HG02870 (cell line): ENCODE results near the gene TOMM40.
"Not testable (repeated sequence)": the region's sequence is repeated elsewhere in the genome, so short reads cannot be mapped to it uniquely, and the experiment has no call there.

Experiments used
- ATAC-seq: cut with Tn5 transposase; IDR thresholded peaks from one replicate; pipeline ENCODE4 v1.9.1; 2021; ENCODE audit warnings: mild to moderate bottlenecking, moderate library complexity; ENCODE audit not compliant: unreplicated experiment

The TOMM40 gene

DNA sequence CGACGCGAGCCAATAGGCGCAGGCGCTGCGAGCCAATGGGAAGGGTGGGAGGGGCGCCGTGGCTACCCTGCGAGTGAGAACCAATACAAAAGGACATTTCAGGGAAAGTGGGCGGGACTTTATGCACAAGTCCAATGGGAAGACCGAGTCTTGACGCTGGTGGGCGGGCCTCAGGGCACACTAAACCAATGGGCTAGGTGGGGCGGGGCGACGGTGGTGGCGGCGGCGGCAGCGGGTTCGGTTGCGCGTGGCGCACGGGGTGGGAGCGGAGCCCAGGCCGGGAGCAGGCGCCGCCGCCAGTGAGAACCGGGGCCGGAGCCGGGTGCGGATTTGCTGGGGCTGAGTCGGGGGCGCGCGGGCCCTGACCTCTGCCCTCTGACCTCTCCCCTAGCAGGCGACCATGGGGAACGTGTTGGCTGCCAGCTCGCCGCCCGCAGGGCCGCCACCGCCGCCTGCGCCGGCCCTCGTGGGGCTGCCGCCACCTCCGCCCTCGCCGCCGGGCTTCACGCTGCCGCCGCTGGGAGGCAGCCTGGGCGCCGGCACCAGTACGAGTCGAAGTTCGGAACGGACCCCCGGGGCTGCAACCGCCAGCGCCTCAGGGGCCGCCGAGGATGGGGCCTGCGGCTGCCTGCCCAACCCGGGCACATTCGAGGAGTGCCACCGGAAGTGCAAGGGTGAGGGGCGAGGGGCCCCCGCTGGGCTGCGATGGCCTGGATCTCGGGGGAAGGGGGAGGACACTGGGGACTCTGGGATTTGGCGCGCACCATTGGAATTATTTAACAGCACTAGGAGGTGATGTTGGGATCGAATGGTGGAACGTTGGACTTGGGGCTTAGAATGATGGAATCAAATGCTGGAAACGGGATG is at the start of gene TOMM40:
TOMM40 (plus strand) TSS at position 239 of the 867 bp plus-strand sequence; CDS start at position 401, 162 bp downstream.
- peak; percentile 64 for ATAC-seq

DNA sequence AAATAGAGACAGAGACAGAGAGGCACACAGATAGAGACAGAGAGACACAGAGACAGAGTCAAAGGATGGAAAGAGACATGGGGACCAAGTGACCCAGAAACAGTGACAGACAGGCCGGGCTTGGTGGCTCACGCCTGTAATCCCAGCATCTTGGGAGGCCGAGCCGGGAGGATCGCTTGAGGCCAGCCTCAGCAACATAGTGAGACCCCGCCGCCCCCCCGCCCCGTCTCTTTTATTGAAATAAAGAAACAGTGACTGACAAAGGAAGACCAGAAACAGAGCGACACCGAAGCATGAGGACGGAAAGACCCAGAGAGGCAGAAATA is 45.8 kb upstream of the TOMM40 start:
- ATAC-seq: no peak

DNA sequence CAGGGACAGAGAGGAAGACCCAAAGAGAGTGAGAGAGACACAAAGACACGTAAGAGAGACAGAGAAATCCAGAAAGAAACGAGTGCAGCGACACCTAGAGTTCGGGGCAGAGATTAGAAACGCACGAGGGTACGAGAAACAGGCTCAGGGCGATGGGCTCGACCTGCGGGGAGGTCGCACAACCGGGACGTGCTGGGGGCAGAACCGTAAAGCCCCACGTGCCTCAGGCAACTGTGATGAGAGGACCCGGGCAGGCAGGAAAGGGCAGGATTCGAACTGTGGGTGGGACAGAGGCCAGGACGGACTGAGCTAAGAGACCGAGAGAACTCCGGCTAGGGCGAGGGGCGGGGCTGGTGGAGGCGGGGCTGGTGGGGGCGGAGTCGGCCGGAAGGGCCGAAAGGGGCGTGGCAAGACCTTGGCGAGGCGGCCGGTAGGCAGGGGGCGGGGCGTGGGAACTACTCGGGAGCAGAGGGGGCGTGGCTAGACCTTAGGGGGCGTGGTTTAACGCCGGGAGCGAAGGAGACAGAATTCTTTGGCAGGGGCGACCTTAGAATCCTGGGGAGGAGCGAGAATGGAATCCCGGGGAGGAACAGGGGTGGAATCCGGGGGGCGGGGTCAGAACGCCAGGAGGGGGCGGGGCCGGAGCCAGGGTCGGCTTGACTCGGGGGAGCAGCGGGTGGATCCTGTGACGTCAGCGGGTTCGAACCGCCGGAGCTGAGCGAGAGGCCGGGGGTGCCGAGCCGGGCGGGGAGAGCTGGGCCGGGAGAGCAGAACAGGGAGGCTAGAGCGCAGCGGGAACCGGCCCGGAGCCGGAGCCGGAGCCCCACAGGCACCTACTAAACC is 45.2 kb upstream of the TOMM40 start, which contains the start of gene NECTIN2:
NECTIN2 (plus strand) TSS at position 686 of the 843 bp plus-strand sequence. CDS start 229 bp downstream, outside the sequence.
- ATAC-seq: no peak

DNA sequence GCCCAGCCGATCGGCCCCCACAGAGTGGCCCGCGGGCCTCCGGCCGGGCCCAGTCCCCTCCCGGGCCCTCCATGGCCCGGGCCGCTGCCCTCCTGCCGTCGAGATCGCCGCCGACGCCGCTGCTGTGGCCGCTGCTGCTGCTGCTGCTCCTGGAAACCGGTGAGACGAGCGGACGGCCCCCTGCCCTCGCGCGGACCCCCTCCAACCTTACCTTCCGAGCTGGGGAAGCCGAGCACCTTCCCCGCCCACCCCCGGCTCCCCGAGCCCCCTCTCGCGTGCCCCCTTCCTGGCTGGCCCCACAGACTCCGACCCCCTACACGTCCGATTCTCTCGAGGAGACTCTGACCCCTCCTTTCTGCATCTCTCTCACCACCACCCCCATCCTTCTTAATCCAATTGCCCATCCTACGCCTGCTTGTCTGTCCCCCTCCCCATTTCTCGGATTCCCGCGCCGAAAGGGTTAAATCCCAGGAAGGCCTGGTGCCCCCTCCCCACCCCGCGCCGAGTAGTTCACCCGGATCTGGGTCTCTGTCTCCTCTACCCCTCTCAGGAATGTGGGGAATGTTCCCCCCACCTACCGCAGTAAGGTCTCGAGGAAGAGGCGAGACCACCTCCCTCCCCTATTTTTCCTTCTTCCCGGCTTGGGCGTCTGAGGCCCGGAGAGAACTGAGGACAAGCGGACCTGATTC is 44.5 kb upstream of the TOMM40 start:
- no peak for ATAC-seq

DNA sequence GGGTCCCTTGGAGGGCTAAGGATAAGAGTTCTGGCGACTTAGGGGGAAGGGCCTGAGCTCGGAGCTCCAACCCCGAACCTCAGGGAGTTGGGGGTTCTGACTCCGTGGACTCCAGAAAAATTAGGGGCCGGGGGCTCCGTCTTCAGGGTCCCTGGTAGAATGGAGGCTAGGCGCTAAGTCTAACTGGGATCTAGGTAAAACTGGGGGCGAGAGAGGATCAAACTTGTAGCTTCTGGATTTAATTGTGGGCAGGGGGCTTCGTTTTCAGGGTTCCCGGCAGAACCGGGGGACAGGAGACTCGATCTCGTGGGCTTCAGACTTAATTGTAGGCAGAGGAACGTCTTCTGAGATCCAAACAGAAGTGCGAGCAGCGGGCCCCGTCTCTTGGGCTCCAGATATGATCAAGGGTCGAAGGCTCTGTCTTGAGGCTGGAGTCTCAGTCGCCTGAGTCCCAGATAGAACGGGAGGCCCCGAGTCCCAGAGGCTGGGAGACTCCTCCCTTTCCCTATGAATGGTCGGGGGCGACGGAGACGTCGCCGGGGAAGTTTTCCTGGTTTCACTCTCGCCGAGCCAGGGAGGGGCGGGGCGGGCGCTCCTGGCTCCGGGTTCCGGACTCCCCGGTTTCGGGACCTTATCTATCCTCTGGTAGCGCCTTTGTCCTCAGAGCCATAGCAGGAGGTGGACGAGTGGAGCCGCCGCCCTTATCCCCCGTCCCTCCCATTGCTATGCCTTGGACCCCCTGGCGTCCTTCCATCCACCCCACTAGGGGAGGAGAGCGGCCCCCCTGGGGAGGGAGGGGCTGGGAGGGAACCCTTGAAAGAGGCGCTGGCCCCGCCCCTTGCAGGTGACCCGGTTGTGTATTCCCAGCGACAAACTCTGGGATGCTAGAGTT is 43.7 kb upstream of the TOMM40 start:
- no peak for ATAC-seq

DNA sequence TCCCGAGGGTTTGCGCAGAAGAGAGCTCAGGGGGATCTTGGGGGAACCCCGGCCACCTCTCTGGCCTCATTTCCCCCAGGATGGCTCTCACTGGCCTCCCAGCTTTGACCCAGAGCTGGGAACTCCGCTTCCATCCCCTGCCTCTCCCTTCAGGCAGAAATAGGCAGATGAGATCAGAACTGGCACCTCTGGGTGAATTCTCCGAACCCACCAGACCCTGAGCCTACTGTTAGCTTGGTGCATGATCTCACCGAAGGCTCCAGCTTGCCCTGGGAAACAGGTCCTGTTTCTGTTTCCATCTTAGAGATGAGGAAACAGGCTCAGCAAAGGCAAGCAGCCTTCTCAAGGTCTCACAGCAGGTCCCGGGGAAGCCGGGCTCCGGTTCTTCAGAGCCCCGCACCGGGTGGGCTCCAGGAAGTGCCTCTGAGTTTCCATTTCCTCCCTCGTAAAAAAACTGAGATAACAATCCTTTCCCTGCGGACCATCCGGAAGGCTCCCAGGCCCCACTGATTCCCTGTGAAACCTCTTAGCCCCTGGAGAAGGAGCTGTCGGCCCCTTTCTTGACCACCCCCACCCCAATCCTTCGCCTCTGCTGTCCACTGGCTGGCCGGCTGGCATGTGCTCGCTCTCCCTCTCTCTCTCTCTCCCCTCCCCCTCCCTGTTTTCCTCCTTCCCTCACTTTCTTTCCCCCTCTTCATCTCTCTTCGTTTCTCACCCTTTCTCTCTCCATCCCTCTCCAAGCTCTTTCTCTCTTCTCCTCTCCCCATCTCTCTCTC is 42.8 kb upstream of the TOMM40 start:
- no peak for ATAC-seq

DNA sequence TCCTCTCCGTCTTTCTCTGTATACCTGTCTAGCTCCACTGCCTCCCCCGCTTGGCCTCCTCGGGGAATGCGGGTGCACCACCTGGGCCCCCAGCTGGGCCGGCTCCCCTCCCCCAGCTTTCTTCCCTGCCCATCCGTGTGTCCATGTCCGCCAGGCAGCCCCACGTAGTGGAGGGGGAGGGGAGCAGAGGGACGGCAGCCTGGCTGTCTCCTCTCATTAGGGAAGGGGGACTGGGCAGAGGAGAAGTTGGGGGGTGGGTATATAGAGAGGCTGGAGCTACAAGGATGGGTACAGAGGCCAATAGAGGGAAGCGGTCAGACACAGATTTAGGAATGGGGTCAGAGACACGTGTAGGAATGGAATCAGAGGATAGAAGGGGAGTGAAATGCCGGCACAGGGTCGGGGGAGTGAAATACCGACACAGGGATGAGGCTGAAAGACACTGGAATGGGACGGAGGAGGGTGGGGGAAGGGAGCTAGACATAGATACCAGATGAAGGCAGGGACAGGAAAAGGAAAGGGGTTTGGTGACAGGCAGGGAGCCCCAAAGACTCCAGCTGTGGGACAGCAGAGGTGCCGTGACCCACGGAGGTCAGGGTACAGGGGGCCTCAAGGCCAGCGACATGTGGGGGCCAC is 42.1 kb upstream of the TOMM40 start:
- no peak for ATAC-seq

DNA sequence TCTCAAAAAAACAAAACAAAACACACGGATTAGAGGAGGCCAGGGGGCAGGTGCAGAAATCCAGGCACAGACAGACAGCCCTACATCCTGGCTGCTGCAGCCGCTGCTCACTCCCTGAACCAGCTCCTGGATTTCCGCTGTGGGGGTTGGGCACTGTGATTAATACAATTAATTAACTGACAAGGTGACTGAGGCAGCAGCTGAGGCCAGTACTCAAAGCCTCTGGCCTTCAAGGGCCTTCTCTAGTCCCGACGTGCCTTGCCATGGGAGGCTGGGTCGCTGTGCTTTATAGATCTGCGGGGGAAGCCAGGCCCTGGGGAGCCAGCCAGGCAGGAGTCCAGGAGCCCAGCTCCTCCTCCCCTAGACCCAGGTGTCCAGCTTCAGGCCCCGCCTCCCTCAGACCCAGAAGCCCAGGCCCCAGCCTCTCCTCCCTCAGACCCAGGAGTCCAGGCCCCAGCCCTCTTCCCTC is 40.4 kb upstream of the TOMM40 start:
- ATAC-seq: no peak

DNA sequence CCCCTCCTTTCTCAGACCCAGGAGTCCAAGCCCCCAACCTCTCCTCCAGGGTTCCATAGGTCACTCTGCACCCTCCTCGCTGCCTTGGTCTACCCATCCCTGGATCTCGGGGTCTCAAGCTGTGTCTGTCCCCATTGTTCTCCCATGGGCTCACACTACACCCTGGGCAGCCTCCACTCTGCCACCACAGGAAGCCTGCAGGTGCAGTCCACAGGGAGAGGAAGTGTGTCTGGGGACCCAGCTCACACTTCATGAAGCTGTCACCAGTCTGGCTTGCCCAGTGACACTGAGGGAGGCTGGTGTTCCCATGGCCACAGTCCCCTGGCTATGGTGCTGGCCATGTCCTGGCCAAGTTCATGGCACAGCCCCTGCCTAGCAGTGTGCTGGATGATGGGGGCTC is 39.6 kb upstream of the TOMM40 start:
- ATAC-seq: no peak

DNA sequence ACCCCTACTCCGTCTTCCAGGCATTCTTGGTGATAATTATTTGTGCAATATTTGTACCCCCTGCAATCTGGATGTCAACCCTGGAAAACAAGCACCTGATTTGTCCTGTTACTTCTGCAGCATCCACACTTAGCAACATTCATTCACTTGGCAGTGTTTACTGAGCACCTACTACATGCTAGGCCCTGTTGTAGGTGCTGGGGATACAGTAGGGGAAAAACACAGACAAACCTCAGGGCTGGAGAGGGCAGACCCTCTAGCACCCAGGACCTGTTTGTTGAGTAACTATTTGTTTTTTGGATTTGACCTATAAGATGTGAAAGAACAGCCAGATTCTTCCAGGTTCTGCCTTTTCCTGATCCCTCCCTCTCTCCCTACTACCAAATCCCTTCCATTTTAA is 35.4 kb upstream of the TOMM40 start:
- no peak for ATAC-seq

DNA sequence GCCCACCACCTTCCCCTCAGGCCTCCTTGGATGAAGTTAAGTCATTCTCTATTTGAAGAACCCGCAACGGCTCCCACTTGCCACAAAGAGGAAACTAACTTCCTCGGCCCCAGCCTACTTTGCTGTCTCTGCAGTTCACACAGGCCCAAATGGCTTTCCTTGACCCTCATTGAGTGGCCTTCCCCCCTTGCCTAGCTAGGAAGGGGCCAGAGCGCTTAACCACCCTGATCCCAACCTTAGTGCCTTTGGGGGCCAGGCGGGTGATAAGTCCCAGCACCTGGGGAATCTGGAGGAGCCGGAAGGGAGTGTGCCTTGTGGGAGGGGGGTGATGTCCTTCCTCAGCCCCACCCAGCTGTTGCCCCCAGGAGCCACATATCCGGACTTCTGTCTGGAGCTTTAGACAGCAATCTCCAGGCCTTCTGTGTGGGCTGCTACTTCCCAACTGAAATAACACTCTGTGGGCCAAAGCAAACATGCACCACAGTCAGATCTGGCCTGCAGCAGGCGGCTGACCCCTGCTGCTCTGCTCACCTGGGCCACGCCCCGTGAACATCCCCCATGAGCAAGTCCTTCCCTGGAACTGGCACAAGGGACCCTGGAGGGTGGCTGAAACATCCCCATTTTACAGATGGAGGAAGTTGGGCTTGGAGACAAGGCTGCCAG is 34.5 kb upstream of the TOMM40 start:
- no peak for ATAC-seq

DNA sequence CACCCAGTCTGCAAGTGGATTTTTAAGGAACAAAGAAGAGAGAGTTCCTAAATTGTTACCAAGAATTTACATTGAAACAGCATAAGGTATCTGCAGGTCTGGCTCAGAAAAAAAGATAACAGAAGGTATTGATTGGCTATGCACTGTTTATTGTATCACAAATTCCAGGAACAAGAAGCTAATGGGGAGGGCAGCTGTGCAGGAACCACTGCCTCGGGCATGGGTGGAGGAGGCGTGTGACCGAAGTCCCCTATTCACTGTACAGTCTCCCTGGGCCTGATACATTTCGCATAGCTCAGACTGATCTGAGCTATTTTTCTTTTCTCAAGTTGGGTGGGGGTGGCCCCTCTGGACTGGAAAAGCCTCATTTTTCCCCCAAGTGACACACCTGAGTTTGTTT is 33.2 kb upstream of the TOMM40 start:
- ATAC-seq: no peak

DNA sequence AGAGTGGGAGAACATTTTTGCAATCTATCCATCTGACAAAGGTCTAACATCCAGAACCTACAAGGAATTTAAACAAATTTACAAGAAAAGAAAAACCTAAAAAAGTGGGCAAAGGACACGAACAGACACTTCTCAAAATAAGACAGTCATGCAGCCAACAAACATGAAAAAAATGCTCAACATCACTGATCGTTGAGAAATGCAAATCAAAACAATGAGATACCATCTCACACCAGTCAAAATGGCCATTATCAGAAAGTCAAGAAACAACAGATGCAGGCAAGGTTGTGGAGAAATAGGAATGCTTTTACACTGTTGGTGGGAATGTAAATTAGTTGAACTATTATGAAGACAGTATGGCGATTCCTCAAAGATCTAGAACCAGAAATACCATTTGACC is 29.5 kb upstream of the TOMM40 start:
- not testable (repeated sequence) for ATAC-seq

DNA sequence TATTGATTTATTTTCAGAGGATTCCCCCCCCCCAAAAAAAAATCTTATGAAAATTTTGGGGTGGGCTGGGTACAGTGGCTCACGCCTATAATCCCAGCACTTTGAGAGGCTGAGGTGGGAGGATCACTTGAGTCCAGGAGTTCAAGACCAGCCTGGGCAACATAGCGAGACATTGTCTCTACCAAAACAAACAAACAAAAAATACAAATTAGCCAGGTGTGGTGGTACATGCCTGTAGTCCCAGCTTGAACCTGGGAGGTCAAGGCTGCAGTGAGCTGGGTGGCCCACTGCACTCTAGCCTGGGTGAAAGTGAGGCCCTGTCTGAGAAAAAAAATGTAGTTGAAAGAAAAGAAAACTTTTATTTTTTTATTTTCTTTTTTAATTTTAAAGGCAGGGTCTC is 27.1 kb upstream of the TOMM40 start:
- no peak for ATAC-seq

DNA sequence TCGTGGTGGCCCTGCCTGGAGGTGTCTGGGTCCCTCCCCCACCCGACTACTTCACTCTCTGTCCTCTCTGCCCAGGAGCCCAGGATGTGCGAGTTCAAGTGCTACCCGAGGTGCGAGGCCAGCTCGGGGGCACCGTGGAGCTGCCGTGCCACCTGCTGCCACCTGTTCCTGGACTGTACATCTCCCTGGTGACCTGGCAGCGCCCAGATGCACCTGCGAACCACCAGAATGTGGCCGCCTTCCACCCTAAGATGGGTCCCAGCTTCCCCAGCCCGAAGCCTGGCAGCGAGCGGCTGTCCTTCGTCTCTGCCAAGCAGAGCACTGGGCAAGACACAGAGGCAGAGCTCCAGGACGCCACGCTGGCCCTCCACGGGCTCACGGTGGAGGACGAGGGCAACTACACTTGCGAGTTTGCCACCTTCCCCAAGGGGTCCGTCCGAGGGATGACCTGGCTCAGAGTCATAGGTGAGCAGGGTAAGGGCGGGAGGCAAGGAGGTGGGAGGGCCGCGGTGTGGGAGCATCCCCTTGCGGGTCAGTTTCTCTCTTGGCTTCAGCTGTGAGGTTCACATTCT is 25.8 kb upstream of the TOMM40 start:
- no peak for ATAC-seq

DNA sequence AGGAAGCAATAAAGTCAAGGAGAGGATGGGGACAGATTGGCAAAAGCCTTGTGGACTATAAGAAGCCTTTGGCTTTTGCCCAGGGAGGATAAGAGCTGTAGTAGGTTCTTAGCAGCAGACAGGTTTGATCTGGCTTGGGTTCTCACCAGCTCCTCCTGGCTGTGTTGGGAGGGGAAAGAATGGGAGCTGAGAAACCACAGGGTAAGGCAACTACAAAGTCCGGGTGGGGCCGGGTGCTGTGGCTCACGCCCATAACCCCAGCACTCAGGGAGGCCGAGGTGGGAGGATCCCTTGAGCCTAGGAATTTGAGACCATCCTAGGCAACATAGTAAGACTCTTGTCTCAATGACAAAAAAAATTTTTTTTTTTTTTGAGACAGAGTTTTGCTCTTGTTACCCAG is 24.4 kb upstream of the TOMM40 start:
- no peak for ATAC-seq

DNA sequence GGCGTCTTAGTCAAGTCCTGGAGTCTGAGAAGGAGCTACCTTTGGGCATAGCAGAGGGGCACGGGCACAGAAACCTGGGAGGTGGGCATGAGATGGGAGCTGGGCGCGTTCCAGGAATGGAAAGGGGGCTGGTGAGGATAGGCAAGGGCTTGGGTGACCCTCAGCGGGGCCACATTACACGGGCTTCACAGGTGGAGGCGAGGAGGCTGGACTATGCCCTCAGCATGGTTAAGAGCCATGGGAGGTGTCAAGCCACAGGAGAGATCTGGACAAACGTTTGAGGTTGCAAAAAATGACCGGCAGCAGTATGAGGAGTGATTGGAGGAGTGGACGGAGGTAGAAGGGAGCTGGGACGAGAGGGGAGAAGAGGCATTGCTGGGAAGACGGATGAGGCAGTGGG is 23.5 kb upstream of the TOMM40 start:
- no peak for ATAC-seq
